A673 (cell line): ENCODE data around the gene CARD11. TPM values are rescaled to one million over a fixed set of nuclear protein-coding genes. Genes with fewer than 3 reads are reported as not detected.

Experiments used
- BruUV-seq: library from RNA; stranded (reverse); fragments of 400-500 nt; replicated peaks from 2 replicates; lab custom pipeline; 2021; lab: Mats Ljungman, UMichigan
- CTCF ChIA-PET: fragments of 300-600 bp; sonication (Branson Sonifier 250); formaldehyde crosslinking; loops from one replicate; lab custom pipeline; 2022; ENCODE audit warnings: antibody characterized with exemption; lab: Charles Lee
- POLR2A ChIA-PET: fragments of 300-600 bp; sonication (Branson Sonifier 250); formaldehyde crosslinking; loops from one replicate; lab custom pipeline; 2022; ENCODE audit warnings: antibody characterized with exemption; ENCODE audit not compliant: low non-redundant PET; lab: Charles Lee
- DNase-seq: peaks from one replicate; pipeline ENCODE4 v3.0.0-alpha.2; 2015; ENCODE audit warnings: low spot score
- H3K27ac ChIP-seq: fragments of 200-600 bp; sonication (generic); 2 replicates; pipeline ENCODE4 v1.5.1; 2016; ENCODE audit warnings: mixed run types, low read depth, mild to moderate bottlenecking, mixed read lengths, antibody characterized with exemption, low read length; ENCODE audit not compliant: poor library complexity, severe bottlenecking
- H3K27me3 ChIP-seq: fragments of 200-600 bp; sonication (generic); replicated peaks from 2 replicates; pipeline ENCODE4 v1.6.1; 2017; ENCODE audit warnings: mixed run types, low read depth, mild to moderate bottlenecking, mixed read lengths, antibody characterized with exemption, low read length; ENCODE audit not compliant: insufficient read depth, poor library complexity
- H3K36me3 ChIP-seq: fragments of 200-600 bp; sonication (generic); 2 replicates; pipeline ENCODE4 v1.6.1; 2016; ENCODE audit warnings: mixed run types, mild to moderate bottlenecking, mixed read lengths, antibody characterized with exemption, low read length; ENCODE audit not compliant: insufficient read depth, poor library complexity, severe bottlenecking
- H3K4me1 ChIP-seq: fragments of 200-600 bp; sonication (generic); 2 replicates; pipeline ENCODE4 v1.6.1; 2017; ENCODE audit warnings: mixed run types, mild to moderate bottlenecking, mixed read lengths, antibody characterized with exemption, low read length; ENCODE audit not compliant: insufficient read depth, poor library complexity, severe bottlenecking
- H3K4me3 ChIP-seq: fragments of 200-600 bp; sonication (generic); 2 replicates; pipeline ENCODE4 v1.5.1; 2016; ENCODE audit warnings: low read depth, mixed run types, mild to moderate bottlenecking, mixed read lengths, low read length; ENCODE audit not compliant: poor library complexity, severe bottlenecking
- H3K9me3 ChIP-seq: fragments of 200-600 bp; sonication (generic); 2 replicates; pipeline ENCODE4 v1.6.1; 2016; ENCODE audit warnings: mixed run types, low read depth, mild to moderate bottlenecking, mixed read lengths, antibody characterized with exemption, low read length; ENCODE audit not compliant: poor library complexity, severe bottlenecking
- EZH2 ChIP-seq: fragments of 200-600 bp; sonication (generic); IDR thresholded peaks from 2 replicates; pipeline ENCODE4 v1.6.1; 2017; ENCODE audit warnings: borderline replicate concordance, low read depth, mild to moderate bottlenecking, mixed read lengths, antibody characterized with exemption, low read length; ENCODE audit not compliant: poor library complexity, severe bottlenecking
- intact Hi-C: fragments of 100-400 bp; cut with micrococcal nuclease; formaldehyde crosslinking; loops from one replicate; pipeline ENCODE4 v1.10.0; 2022; ENCODE audit not compliant: unreplicated experiment
- total RNA-seq: library from RNA; stranded (reverse); gene quantifications from 2 replicates; pipeline ENCODE4 v1.2.3, GENCODE V29; 2021
- TF ChIP-seq, protein P1 (sequence below): fragments of 300-800, 200-600 bp; sonication (generic); conservative IDR thresholded peaks from 2 replicates; pipeline ENCODE4 v1.5.1; 2017; ENCODE audit warnings: low read depth, mild to moderate bottlenecking, antibody characterized with exemption, low read length, moderate library complexity, mixed read lengths

CARD11 gene
- total RNA-seq, 1 experiment from 2014 or later = 1.8 TPM

DNA sequence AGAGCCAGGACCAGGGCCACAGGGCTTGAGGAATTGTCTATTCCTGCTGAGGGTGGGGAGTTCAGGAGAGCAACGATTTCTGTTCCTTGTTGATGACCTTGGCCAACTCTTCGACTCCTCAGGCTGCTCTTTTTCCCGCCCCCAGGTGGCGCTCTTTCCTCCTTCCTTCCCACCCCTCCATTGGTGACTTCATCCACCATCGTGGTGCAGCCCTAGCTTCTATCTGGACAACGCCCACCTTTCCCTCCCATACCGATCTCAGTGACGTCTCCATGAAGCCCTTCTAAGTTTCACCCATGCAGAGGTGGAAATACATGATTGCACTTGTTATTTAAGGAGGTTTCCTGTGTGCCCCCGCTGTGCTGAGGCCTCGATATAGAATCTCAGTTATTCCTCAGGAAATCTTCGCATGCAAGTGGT, 22.1 kb upstream of the CARD11 start:
- H3K4me3 ChIP-seq = no peak overlapping the region
- no TSS peak for BruUV-seq

DNA sequence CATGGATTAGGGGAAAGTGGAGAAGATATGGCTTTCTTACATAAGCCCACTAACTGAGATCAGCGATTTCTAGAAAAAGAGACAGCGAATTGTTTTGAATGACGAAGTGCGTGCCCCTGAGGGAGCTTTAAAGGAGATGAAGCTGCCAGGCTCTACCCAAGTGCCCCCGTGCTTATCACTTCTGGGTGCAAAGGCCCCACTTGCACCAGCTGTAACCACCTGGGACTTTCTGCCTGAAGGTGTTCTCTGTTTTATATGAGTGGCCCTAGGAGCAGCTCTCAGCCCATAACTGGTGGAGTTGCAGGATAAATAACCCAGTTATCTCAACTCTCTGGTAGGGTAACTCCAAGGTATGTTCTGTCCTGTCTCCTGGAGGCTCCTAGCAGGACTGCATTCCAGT, 20.4 kb upstream of the CARD11 start:
- intact Hi-C loops = loop anchor here (10.0 kb wide), 1 partner anchor 91 kb away; no protein-coding TSS in a partner anchor
- Histone ChIP-seq H3K4me1 (no peaks in the 10 kb centered on the region), H3K27ac (no peak overlapping the region), H3K27me3 (peaks cover 5% of the 10 kb centered on the region), H3K36me3 (no peaks in the 10 kb centered on the region), H3K4me3 (no peak overlapping the region), H3K9me3 (no peaks in the 10 kb centered on the region)
- POLR2A ChIA-PET = no interaction called here
- TF ChIP-seq, protein P1, sequence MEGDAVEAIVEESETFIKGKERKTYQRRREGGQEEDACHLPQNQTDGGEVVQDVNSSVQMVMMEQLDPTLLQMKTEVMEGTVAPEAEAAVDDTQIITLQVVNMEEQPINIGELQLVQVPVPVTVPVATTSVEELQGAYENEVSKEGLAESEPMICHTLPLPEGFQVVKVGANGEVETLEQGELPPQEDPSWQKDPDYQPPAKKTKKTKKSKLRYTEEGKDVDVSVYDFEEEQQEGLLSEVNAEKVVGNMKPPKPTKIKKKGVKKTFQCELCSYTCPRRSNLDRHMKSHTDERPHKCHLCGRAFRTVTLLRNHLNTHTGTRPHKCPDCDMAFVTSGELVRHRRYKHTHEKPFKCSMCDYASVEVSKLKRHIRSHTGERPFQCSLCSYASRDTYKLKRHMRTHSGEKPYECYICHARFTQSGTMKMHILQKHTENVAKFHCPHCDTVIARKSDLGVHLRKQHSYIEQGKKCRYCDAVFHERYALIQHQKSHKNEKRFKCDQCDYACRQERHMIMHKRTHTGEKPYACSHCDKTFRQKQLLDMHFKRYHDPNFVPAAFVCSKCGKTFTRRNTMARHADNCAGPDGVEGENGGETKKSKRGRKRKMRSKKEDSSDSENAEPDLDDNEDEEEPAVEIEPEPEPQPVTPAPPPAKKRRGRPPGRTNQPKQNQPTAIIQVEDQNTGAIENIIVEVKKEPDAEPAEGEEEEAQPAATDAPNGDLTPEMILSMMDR = no peak
- no peak for TF ChIP-seq EZH2
- CTCF ChIA-PET = no interaction called here
- BruUV-seq = no TSS peak
- no peak for DNase-seq

More for the DNA sequence above, 22.1 kb upstream of the CARD11 start:
- Histone ChIP-seq H3K9me3 (no peaks in the 10 kb centered on the region), H3K4me1 (no peaks in the 10 kb centered on the region), H3K36me3 (no peaks in the 10 kb centered on the region), H3K27ac (no peak overlapping the region), H3K27me3 (peaks cover 4% of the 10 kb centered on the region)
- ChIA-PET POLR2A (no interaction called here), CTCF (interaction anchor here (0.6 kb wide), 1 partner anchor 97 kb away, joined by 3 read pairs; no protein-coding TSS in a partner anchor)
- intact Hi-C loops = loop anchor here (10.0 kb wide), 1 partner anchor 89 kb away; no protein-coding TSS in a partner anchor
- peak; percentile 67 for DNase-seq
- TF ChIP-seq EZH2 = no peak
- TF ChIP-seq, protein P1 = peak; percentile 79

DNA sequence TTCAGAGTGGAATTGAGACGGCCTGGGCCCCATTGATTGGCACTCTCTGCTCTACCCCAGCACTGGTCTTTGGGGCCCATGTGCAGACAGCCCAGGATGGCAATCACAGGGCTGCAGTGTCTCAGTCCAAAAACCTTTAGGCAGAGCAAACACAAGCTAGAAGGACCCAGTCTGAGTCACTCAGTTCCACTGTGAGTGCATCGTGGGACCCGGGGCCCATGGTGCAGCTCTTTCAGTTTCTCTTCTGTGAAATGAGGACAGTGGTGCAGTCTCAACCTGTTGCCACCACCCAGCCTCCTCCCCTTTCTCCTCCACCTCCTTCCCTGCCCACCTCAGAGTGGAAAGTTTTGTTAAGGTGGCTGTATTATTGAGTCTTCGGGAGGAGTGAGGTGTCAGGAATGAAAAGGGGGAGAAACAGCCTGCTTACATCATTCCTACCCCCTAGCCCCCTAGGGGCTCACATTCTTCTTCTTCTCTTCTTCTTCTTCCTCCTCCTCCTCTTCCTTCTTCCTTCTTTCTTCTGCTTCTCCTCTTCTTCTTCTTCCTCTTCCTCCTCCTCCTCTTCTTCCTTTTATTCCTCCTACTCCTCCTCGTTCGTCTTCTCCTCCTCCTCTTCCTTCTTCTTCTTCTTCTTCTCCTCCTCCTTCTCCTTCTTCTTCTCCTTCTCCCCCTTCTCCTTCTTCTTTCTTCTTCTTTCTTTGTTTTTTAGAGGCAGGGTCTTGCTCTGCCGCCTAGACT, 19.5 kb upstream of the CARD11 start:
- ChIA-PET POLR2A (no interaction called here), CTCF (no interaction called here)
- no TSS peak for BruUV-seq
- TF ChIP-seq EZH2 = no peak
- TF ChIP-seq, protein P1 = no peak
- Histone ChIP-seq H3K27me3 (peaks cover 8% of the 10 kb centered on the region), H3K9me3 (no peaks in the 10 kb centered on the region), H3K4me3 (no peak overlapping the region), H3K4me1 (no peaks in the 10 kb centered on the region), H3K27ac (no peak overlapping the region), H3K36me3 (no peaks in the 10 kb centered on the region)
- no peak for DNase-seq
- intact Hi-C loops = loop anchor here (10.0 kb wide), 1 partner anchor 92 kb away; no protein-coding TSS in a partner anchor
